ENCODE results near the gene DNMT3A. TPM values are rescaled to one million over a fixed set of nuclear protein-coding genes. Genes with fewer than 3 reads are reported as not detected.
A peak's percentile ranks its signal among the peaks of the same experiment; 100 is the strongest.

Gene DNMT3A
- total RNA-seq, 3 donors from 2014 or later (not counting 1 experiment from before 2014, with no cell fraction given): 36.3 to 60.7 (median 45.2) TPM

DNA sequence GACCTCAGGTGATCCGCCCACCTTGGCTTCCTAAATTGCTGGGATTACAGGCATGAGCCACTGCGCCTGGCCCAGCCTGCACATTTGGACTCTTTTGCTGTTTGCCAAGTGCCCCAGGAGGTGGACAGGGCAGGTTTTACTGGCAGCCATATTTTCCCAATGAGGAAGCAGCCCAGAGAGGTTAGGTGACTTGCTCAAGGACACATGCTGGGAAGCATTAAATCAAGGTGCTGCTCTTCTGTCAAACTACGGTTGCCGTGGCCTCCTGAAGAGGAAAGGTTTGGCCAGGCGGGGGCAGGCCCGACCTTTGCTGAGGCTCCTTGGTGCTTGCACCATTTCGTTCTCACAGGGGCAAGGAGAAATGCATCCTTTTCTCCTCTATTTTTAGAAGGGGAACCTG, 44.0 kb downstream of the DNMT3A start:
- H3K27ac Mint-ChIP-seq: no peak overlapping the region
- DNase-seq (no peak), ATAC-seq (no peak)
- no peaks in the 10 kb centered on the region for H3K27me3 Mint-ChIP-seq (ENCODE audit: low read depth in 2 of 2)
- Histone ChIP-seq H3K27ac (ENCODE audit: low read length) (no peak overlapping the region), H3K4me1 (ENCODE audit: control insufficient read depth, insufficient read depth, low read length) (peaks cover 73% of the 10 kb centered on the region), H3K27me3 (ENCODE audit: control insufficient read depth, insufficient read depth, low read length) (no peaks in the 10 kb centered on the region), H3K9me3 (ENCODE audit: control insufficient read depth, insufficient read depth, low read length) (no peaks in the 10 kb centered on the region), H3K4me3 (ENCODE audit: low read length) (no peak overlapping the region), H3K36me3 (ENCODE audit: control insufficient read depth, insufficient read depth, low read length) (peaks cover 10% of the 10 kb centered on the region)
- no peaks in the 10 kb centered on the region for H3K36me3 Mint-ChIP-seq
- no peak overlapping the region for H3K4me3 Mint-ChIP-seq
- intact Hi-C loops (cut with micrococcal nuclease): no loop called here
- peaks cover 39 to 58% of the 10 kb centered on the region in 2 donors for H3K4me1 Mint-ChIP-seq
- TF ChIP-seq, protein P1, sequence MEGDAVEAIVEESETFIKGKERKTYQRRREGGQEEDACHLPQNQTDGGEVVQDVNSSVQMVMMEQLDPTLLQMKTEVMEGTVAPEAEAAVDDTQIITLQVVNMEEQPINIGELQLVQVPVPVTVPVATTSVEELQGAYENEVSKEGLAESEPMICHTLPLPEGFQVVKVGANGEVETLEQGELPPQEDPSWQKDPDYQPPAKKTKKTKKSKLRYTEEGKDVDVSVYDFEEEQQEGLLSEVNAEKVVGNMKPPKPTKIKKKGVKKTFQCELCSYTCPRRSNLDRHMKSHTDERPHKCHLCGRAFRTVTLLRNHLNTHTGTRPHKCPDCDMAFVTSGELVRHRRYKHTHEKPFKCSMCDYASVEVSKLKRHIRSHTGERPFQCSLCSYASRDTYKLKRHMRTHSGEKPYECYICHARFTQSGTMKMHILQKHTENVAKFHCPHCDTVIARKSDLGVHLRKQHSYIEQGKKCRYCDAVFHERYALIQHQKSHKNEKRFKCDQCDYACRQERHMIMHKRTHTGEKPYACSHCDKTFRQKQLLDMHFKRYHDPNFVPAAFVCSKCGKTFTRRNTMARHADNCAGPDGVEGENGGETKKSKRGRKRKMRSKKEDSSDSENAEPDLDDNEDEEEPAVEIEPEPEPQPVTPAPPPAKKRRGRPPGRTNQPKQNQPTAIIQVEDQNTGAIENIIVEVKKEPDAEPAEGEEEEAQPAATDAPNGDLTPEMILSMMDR (IDR thresholded peaks at IDR 0.05): no peak
- no peaks in the 10 kb centered on the region for H3K9me3 Mint-ChIP-seq
- 89% methylated on average over 7 of the region's 7 CpGs for WGBS (ENCODE audit: insufficient coverage)

GRCh38 chr2:25295621-25296020, 46.1 kb downstream of the DNMT3A start:
- intact Hi-C loops (cut with micrococcal nuclease): loop anchor here (2.0 kb wide), 1 partner anchor 19 kb away; no protein-coding TSS in a partner anchor

DNA sequence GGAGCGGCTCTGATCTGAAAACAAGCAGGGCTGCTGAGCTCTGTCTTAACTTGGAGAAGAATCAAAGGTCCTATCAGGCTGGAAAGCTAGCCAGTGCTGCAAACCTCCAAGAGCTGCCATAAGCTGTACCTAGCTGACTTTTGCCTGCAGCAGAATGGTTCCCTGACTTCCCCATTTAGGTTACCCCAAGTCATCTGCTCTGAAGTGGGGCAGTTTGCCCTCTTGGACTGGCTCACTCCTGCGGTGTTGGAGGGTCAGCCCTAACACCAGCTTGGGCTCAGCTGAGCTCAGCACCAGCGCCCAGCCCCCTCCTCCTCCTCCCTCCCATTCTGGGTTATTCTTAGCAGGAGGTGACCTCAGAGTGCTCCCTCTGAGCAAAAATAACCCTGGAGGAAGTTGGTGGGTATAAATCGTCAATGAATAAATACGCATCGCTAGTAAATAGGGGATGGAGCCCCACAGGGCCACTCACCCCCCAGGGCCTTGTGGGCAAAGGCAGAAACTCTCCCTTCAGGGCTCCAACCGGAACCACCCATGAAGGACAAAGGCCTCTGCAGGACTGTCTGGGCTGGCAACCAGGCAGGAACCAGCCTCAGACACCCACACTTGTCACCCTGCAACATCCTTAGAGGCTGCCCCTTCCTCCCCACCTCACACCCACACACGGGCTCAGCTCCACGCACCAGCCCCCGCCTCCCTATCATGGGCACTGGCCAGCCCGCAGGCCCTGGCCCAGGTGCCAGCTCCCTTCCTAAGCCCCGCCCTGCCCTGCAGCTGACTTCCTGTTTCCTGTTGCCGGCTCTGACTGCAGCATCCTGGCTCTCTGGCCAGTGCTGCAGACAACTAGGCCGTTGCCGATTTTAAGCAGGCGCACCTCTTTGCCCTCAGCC, 46.9 kb downstream of the DNMT3A start:
- peak overlapping the region; percentile 82 for H3K27ac ChIP-seq (ENCODE audit: low read length)
- Mint-ChIP-seq H3K4me1 (peaks cover 31 to 37% of the 10 kb centered on the region in 2 donors), H3K27me3 (ENCODE audit: low read depth in 2 of 2) (no peaks in the 10 kb centered on the region), H3K36me3 (no peaks in the 10 kb centered on the region), H3K9me3 (no peaks in the 10 kb centered on the region), H3K4me3 (peak overlapping the region; percentile 84), H3K27ac (peak overlapping the region; percentile 93 to 94)
- peak overlapping the region; percentile 11 for H3K4me3 ChIP-seq (ENCODE audit: low read length)
- DNase-seq: peak; percentile 75 to 87
- no peaks in the 10 kb centered on the region for H3K9me3 ChIP-seq (ENCODE audit: control insufficient read depth, insufficient read depth, low read length)
- H3K36me3 ChIP-seq (ENCODE audit: control insufficient read depth, insufficient read depth, low read length): peaks cover 7% of the 10 kb centered on the region
- H3K27me3 ChIP-seq (ENCODE audit: control insufficient read depth, insufficient read depth, low read length): no peaks in the 10 kb centered on the region
- WGBS (ENCODE audit: insufficient coverage): 2% methylated on average over 15 of the region's 16 CpGs
- intact Hi-C loops (cut with micrococcal nuclease): loop anchor here (1.0 to 2.0 kb wide), 2 partner anchors 10 to 18 kb away; no protein-coding TSS in a partner anchor
- TF ChIP-seq, protein P1 (IDR thresholded peaks at IDR 0.05): no peak
- peak; percentile 83 to 93 (median 91) for ATAC-seq
- H3K4me1 ChIP-seq (ENCODE audit: control insufficient read depth, insufficient read depth, low read length): peaks cover 71% of the 10 kb centered on the region

More at GRCh38 chr2:25295621-25296020, 46.1 kb downstream of the DNMT3A start:
- ATAC-seq: no peak
- Histone ChIP-seq H3K4me1 (ENCODE audit: control insufficient read depth, insufficient read depth, low read length) (peaks cover 71% of the 10 kb centered on the region), H3K9me3 (ENCODE audit: control insufficient read depth, insufficient read depth, low read length) (no peaks in the 10 kb centered on the region), H3K27me3 (ENCODE audit: control insufficient read depth, insufficient read depth, low read length) (no peaks in the 10 kb centered on the region), H3K36me3 (ENCODE audit: control insufficient read depth, insufficient read depth, low read length) (peaks cover 10% of the 10 kb centered on the region), H3K27ac (ENCODE audit: low read length) (peak overlapping the region; percentile 82), H3K4me3 (ENCODE audit: low read length) (no peak overlapping the region)
- Mint-ChIP-seq H3K4me1 (peaks cover 31 to 37% of the 10 kb centered on the region in 2 donors), H3K27ac (peak overlapping the region; percentile 93 to 94), H3K9me3 (no peaks in the 10 kb centered on the region), H3K27me3 (ENCODE audit: low read depth in 2 of 2) (no peaks in the 10 kb centered on the region), H3K4me3 (peak overlapping the region; percentile 84), H3K36me3 (no peaks in the 10 kb centered on the region)
- 78% methylated on average over 7 of the region's 7 CpGs for WGBS (ENCODE audit: insufficient coverage)
- TF ChIP-seq, protein P1 (IDR thresholded peaks at IDR 0.05): no peak
- peak in 1 of 2 donors; percentile 43 for DNase-seq

Data from natural killer cell (primary cell).